Lung (tissue), 12 donors: ENCODE measurements around the gene FYN. TPM values are rescaled to one million over a fixed set of nuclear protein-coding genes. Genes with fewer than 3 reads are reported as not detected.
A peak's percentile ranks its signal among the peaks of the same experiment; 100 is the strongest.

Experiments
- ATAC-seq: fragments of 200-7000 bp; cut with Tn5 transposase; one replicate; pipeline ENCODE4 v1.9.1; 2020; ENCODE audit warnings: moderate number of reproducible peaks; ENCODE audit not compliant: insufficient read depth, low FRiP score
- DNase-seq, 3 donors: peaks; one replicate each; pipeline ENCODE4 v3.0.0-alpha.2; 2013 to 2017
- H3K27ac ChIP-seq, 2 donors: one replicate each; pipeline ENCODE4 v1.5.1; 2013; ENCODE audit warnings: mild to moderate bottlenecking in 2 of 2, moderate library complexity in 2 of 2, control low read depth in 1 of 2, inconsistent platforms in 1 of 2, low read depth in 1 of 2, low read length in 1 of 2
- H3K27me3 ChIP-seq, 3 donors: one replicate each; pipeline ENCODE4 v1.5.1; 2013; ENCODE audit warnings: low read length in 2 of 3; ENCODE audit not compliant: control insufficient read depth in 3 of 3, insufficient read depth in 3 of 3
- H3K36me3 ChIP-seq, 4 donors: one replicate each; pipeline ENCODE4 v1.5.1; 2013; ENCODE audit warnings: low read length in 4 of 4, mild to moderate bottlenecking in 1 of 4, moderate library complexity in 1 of 4; ENCODE audit not compliant: control insufficient read depth in 4 of 4, insufficient read depth in 4 of 4
- H3K4me1 ChIP-seq, 5 donors: one replicate each; pipeline ENCODE4 v1.5.1; 2013; ENCODE audit warnings: low read length in 5 of 5, mild to moderate bottlenecking in 2 of 5, moderate library complexity in 1 of 5; ENCODE audit not compliant: control insufficient read depth in 5 of 5, insufficient read depth in 5 of 5
- H3K4me3 ChIP-seq: one replicate; pipeline ENCODE4 v1.5.1; 2013; ENCODE audit warnings: mild to moderate bottlenecking, control low read depth, moderate library complexity
- H3K9ac ChIP-seq, 2 donors: one replicate each; pipeline ENCODE4 v1.5.1; 2013; ENCODE audit warnings: low read length in 2 of 2, control low read depth in 1 of 2; ENCODE audit not compliant: insufficient read depth in 1 of 2
- H3K9me3 ChIP-seq, 4 donors: one replicate each; pipeline ENCODE4 v1.5.1; 2013; ENCODE audit warnings: low read length in 3 of 4, mild to moderate bottlenecking in 1 of 4, moderate library complexity in 1 of 4; ENCODE audit not compliant: control insufficient read depth in 4 of 4, insufficient read depth in 3 of 4
- CTCF ChIP-seq: IDR thresholded peaks from 2 replicates; pipeline ENCODE4 v1.5.1; 2012; ENCODE audit warnings: mild to moderate bottlenecking; ENCODE audit errors: control extremely low read depth, extremely low read depth
- WGBS, 2 donors: extraction: QIAGEN DNeasy Blood & Tissue Kit; methylation state at CpG; one replicate each; pipeline ENCODE4 v1.1.7; 2013; 5-methylcytosine and 5-hydroxymethylcytosine counted together
- polyA plus RNA-seq, 2 donors: library from polyadenylated mRNA; stranded (reverse); fragments of 200-250 nt; gene quantifications; one replicate each; pipeline ENCODE4 v1.2.1, GENCODE V29; 2013
- total RNA-seq, 2 donors: library from RNA; depleted of rRNA in 1 of 2; stranded (reverse); fragments of >200 nt in 1 of 2; gene quantifications; one replicate each; pipeline ENCODE4 v1.2.1, GENCODE V29; 2014 to 2021
- donor health status: control.
- donor health status: control.
- donor health status: Bipolar disorder and iron deficiency.
- donor health status: healthy.
- donor health status: DM: yes; HTN: yes; CAD: no.

Gene FYN
- total and polyA plus RNA-seq, 4 donors, result 27.3 to 157 (median 71.0) TPM

GRCh38 chr6:111834356-111834755, 38.9 kb downstream of the FYN start:
- no peak overlapping the region for H3K9ac ChIP-seq
- no peaks in the 10 kb centered on the region for H3K27me3 ChIP-seq
- DNase-seq (no peak), ATAC-seq (no peak)
- TF ChIP-seq CTCF, result no peak
- H3K4me1 ChIP-seq, result peaks cover 4 to 31% (median 12%) of the 10 kb centered on the region in 5 donors
- WGBS, 2 donors, result 86 to 91% methylated on average over 4 of the region's 4 CpGs
- H3K36me3 ChIP-seq, result peaks cover 0 to 7% (median 4%) of the 10 kb centered on the region in 4 donors
- no peaks in the 10 kb centered on the region for H3K9me3 ChIP-seq
- no peak overlapping the region for H3K27ac ChIP-seq
- no peak overlapping the region for H3K4me3 ChIP-seq

DNA sequence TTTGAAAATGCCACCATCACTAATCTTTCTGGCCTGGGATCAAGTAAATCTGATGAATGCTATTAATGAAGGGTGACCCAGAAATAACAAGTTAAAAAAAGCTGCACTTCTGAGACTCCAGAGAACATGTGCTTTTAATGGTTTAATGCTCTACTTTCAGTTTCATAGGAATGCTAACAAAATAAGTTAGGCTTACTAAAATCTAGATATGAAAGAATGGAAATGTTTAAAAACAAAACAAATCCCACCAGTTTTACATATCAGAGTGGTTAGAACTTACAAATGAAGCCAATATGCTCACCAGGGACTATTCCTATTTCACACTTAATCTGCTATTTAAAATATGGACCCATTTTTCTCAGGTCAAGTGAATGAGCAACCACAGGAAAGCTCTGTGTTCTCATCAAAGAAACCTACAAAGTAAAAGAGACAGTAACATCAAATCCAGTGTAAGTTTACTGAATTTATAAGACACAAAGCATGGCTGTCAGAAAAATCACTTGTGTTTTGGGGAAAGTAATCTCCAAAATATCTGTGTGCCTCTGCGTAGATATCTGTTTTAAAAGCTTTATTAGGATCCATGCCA, 40.3 kb downstream of the FYN start:
- peaks cover 0 to 12% (median 4%) of the 10 kb centered on the region in 4 donors for H3K36me3 ChIP-seq
- no peaks in the 10 kb centered on the region for H3K27me3 ChIP-seq
- no peak overlapping the region for H3K4me3 ChIP-seq
- ATAC-seq (no peak), DNase-seq (peak in 1 of 3 donors; percentile 48)
- peak overlapping the region in 1 of 2 donors; percentile 6 for H3K27ac ChIP-seq
- TF ChIP-seq CTCF, result no peak
- no peaks in the 10 kb centered on the region for H3K9me3 ChIP-seq
- 87 to 98% methylated on average over 1 of the region's 1 CpG for WGBS, 2 donors
- H3K9ac ChIP-seq, result peak overlapping the region in 1 of 2 donors; percentile 40
- H3K4me1 ChIP-seq, result peaks cover 4 to 28% (median 5%) of the 10 kb centered on the region in 5 donors

DNA sequence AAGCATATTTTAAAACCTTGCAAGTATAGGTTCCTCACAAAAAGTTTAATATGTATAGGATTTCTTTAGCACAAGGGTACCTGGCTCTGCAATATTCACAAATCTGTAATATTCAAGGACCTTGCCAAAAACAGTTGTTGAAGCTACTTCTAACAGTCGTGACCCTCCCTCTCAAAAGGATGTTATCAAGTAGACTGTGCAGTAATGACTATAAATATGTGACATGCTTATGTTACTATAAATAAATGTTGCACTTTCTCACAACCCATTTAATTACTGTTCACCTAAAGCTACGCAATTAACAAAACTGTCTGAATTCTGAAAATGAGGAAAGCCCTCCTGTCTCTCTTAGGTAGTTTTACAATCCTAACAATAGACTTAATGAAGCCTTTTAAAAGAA, 41.8 kb downstream of the FYN start:
- WGBS, 2 donors, result 58 to 64% methylated on average over 2 of the region's 2 CpGs
- no peak for DNase-seq

More for the DNA sequence above, 41.8 kb downstream of the FYN start:
- no peak for TF ChIP-seq CTCF
- ATAC-seq, result no peak
- Histone ChIP-seq H3K27me3 (no peaks in the 10 kb centered on the region), H3K4me3 (no peak overlapping the region), H3K36me3 (peaks cover 0 to 12% (median 5%) of the 10 kb centered on the region in 4 donors), H3K4me1 (peaks cover 4 to 28% (median 6%) of the 10 kb centered on the region in 5 donors), H3K9ac (no peak overlapping the region), H3K27ac (no peak overlapping the region), H3K9me3 (no peaks in the 10 kb centered on the region)
